ENCODE results near the gene DNASE1L2. TPM values are rescaled to one million over a fixed set of nuclear protein-coding genes. Genes with fewer than 3 reads are reported as not detected.

DNASE1L2 gene
- total and polyA plus RNA-seq, 2 donors (not counting 1 experiment from before 2014, with no cell fraction given), result 0.34 to 0.99 TPM

DNA sequence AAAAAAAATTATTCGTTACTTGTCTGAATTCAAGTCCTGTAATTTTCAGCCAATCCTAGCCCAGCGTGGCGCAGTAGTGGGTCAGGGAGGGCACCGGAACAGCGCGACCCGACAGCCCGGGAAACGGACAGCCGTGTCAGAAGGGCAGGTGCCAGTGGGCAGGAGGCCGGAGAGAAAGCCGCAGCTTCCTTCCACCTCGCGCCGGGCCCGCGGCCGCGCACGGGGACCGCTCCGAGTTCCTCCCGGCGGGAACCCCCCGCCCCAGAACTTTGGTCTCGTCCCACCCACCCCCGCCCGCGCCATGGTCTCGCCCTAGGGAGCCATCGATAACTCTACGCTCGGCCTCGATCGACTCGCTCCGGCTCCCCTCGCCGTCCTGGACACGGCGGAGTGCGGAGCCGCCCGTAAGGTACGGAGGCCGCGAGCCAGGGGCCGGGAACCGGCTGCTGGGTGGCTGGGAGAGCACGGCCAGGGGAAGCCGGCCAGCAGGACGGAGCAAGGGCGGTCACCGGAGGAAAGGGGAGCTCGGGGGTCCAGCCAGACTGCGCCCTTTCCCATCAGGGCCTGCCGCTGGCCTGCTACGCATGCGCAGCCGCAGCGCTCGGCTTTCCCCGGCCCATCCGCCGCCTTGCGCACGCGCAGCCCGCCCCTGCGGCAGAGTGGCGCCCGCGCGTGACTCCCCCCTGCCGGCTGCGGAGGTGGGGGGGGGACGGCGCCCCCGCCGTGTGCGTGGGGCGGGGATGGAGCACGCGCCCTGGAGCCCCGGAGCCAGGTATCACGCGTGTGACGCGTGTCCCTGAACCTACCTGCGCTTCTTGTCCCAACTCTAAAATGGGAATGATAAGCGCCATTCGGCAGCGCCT lies 30.9 kb upstream of the DNASE1L2 start, which contains the start of gene MLST8:
MLST8 (plus strand) TSS at position 351 of the 863 bp plus-strand sequence. CDS start 632 bp downstream, outside the sequence.
- peaks cover under 1% of the 10 kb centered on the region for H3K27me3 ChIP-seq (ENCODE audit: control insufficient read depth, insufficient read depth, low read length)
- peak within 1 kb of the TSS; percentile 94 for H3K9ac ChIP-seq (ENCODE audit: insufficient read depth, low read length)
- no peaks in the 10 kb centered on the region for H3K9me3 ChIP-seq (ENCODE audit: control insufficient read depth, insufficient read depth, low read depth, low read length)
- peaks cover 25% of the 10 kb centered on the region for H3K36me3 ChIP-seq (ENCODE audit: control insufficient read depth, insufficient read depth, low read length)
- peaks cover 2% of the 10 kb centered on the region for H3K4me1 ChIP-seq (ENCODE audit: control insufficient read depth, extremely low read depth, insufficient read depth, low read length)
- DNase-seq (ENCODE audit: low read depth in 2 of 2), result peak; percentile 79 to 88
- peak within 1 kb of the TSS; percentile 92 for H3K4me2 ChIP-seq (ENCODE audit: extremely low read depth, insufficient read depth, low read length)
- H3K4me3 ChIP-seq (replicated peaks in 1 of 4; ENCODE audit: control extremely low read depth in 1 of 4, insufficient read depth in 1 of 4, low read depth in 3 of 4, low read length in 4 of 4), result peak within 1 kb of the TSS; percentile 62 to 83 (median 75)
- no peak for TF ChIP-seq EZH2 (IDR thresholded peaks at IDR 0.05; ENCODE audit: low read length, missing control alignments)
- TF ChIP-seq, protein P1, sequence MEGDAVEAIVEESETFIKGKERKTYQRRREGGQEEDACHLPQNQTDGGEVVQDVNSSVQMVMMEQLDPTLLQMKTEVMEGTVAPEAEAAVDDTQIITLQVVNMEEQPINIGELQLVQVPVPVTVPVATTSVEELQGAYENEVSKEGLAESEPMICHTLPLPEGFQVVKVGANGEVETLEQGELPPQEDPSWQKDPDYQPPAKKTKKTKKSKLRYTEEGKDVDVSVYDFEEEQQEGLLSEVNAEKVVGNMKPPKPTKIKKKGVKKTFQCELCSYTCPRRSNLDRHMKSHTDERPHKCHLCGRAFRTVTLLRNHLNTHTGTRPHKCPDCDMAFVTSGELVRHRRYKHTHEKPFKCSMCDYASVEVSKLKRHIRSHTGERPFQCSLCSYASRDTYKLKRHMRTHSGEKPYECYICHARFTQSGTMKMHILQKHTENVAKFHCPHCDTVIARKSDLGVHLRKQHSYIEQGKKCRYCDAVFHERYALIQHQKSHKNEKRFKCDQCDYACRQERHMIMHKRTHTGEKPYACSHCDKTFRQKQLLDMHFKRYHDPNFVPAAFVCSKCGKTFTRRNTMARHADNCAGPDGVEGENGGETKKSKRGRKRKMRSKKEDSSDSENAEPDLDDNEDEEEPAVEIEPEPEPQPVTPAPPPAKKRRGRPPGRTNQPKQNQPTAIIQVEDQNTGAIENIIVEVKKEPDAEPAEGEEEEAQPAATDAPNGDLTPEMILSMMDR (conservative IDR thresholded peaks at IDR 0.05 in 1 of 2, IDR thresholded peaks at IDR 0.05 in 1 of 2; ENCODE audit: low read depth in 1 of 2, low read length in 2 of 2), result no peak
- H3K79me2 ChIP-seq (ENCODE audit: control insufficient read depth, insufficient read depth, low read length), result peaks cover 7% of the 10 kb centered on the region
- no peaks in the 10 kb centered on the region for H4K20me1 ChIP-seq (ENCODE audit: control insufficient read depth, extremely low read depth, insufficient read depth, low read length)
- H2AFZ ChIP-seq (ENCODE audit: low read length), result peak within 1 kb of the TSS; percentile 80
- peak within 1 kb of the TSS; percentile 84 for H3K27ac ChIP-seq (ENCODE audit: insufficient read depth, low read length)

DNA sequence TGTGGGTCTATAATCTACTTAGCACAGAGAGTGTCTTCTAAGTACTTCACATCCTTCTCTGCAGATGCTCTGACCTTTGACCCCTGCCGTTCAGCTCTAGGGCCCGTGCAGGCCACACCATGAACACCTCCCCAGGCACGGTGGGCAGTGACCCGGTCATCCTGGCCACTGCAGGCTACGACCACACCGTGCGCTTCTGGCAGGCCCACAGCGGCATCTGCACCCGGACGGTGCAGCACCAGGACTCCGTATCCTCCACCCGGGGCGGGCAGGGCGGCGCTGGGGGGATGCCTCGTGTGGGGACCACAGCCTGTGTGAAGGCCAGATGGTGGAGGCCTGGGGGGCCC lies 30.3 kb upstream of the DNASE1L2 start:
- DNase-seq (ENCODE audit: low read depth in 2 of 2), result no peak
- peaks cover 2% of the 10 kb centered on the region for H3K4me1 ChIP-seq (ENCODE audit: control insufficient read depth, extremely low read depth, insufficient read depth, low read length)
- H3K4me3 ChIP-seq (replicated peaks in 1 of 4; ENCODE audit: control extremely low read depth in 1 of 4, insufficient read depth in 1 of 4, low read depth in 3 of 4, low read length in 4 of 4), result peak overlapping the region; percentile 62 to 83 (median 75)
- peak overlapping the region; percentile 92 for H3K4me2 ChIP-seq (ENCODE audit: extremely low read depth, insufficient read depth, low read length)
- peak overlapping the region; percentile 43 for H2AFZ ChIP-seq (ENCODE audit: low read length)
- H3K9me3 ChIP-seq (ENCODE audit: control insufficient read depth, insufficient read depth, low read depth, low read length), result no peaks in the 10 kb centered on the region
- peaks cover 25% of the 10 kb centered on the region for H3K36me3 ChIP-seq (ENCODE audit: control insufficient read depth, insufficient read depth, low read length)
- no peaks in the 10 kb centered on the region for H4K20me1 ChIP-seq (ENCODE audit: control insufficient read depth, extremely low read depth, insufficient read depth, low read length)
- H3K27ac ChIP-seq (ENCODE audit: insufficient read depth, low read length), result peak overlapping the region; percentile 84
- H3K9ac ChIP-seq (ENCODE audit: insufficient read depth, low read length), result peak overlapping the region; percentile 94
- H3K27me3 ChIP-seq (ENCODE audit: control insufficient read depth, insufficient read depth, low read length), result no peaks in the 10 kb centered on the region
- TF ChIP-seq, protein P1 (conservative IDR thresholded peaks at IDR 0.05 in 1 of 2, IDR thresholded peaks at IDR 0.05 in 1 of 2; ENCODE audit: low read depth in 1 of 2, low read length in 2 of 2), result no peak
- no peak for TF ChIP-seq EZH2 (IDR thresholded peaks at IDR 0.05; ENCODE audit: low read length, missing control alignments)
- H3K79me2 ChIP-seq (ENCODE audit: control insufficient read depth, insufficient read depth, low read length), result peaks cover 7% of the 10 kb centered on the region

DNA sequence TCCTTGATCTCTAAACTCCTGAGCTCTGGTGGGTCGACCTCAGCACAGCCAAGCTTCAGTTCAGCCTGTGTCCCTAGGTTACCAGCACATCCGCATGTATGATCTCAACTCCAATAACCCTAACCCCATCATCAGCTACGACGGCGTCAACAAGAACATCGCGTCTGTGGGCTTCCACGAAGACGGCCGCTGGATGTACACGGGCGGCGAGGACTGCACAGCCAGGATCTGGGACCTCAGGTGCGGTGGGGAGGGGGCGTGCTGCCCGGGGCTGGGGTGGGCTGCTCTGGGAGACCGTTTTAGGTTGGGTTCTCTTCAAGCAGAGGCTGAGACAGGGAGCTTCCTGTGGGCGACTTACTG lies 29.8 kb upstream of the DNASE1L2 start:
- Histone ChIP-seq H3K27ac (ENCODE audit: insufficient read depth, low read length) (peak overlapping the region; percentile 84), H3K4me3 (replicated peaks in 1 of 4; ENCODE audit: control extremely low read depth in 1 of 4, insufficient read depth in 1 of 4, low read depth in 3 of 4, low read length in 4 of 4) (peak overlapping the region; percentile 62 to 83 (median 75)), H3K4me2 (ENCODE audit: extremely low read depth, insufficient read depth, low read length) (peak overlapping the region; percentile 92), H3K9me3 (ENCODE audit: control insufficient read depth, insufficient read depth, low read depth, low read length) (no peaks in the 10 kb centered on the region), H3K27me3 (ENCODE audit: control insufficient read depth, insufficient read depth, low read length) (no peaks in the 10 kb centered on the region), H3K79me2 (ENCODE audit: control insufficient read depth, insufficient read depth, low read length) (peaks cover 7% of the 10 kb centered on the region), H3K9ac (ENCODE audit: insufficient read depth, low read length) (no peak overlapping the region), H3K4me1 (ENCODE audit: control insufficient read depth, extremely low read depth, insufficient read depth, low read length) (peaks cover 2% of the 10 kb centered on the region), H4K20me1 (ENCODE audit: control insufficient read depth, extremely low read depth, insufficient read depth, low read length) (no peaks in the 10 kb centered on the region), H3K36me3 (ENCODE audit: control insufficient read depth, insufficient read depth, low read length) (peaks cover 25% of the 10 kb centered on the region), H2AFZ (ENCODE audit: low read length) (no peak overlapping the region)
- TF ChIP-seq, protein P1 (conservative IDR thresholded peaks at IDR 0.05 in 1 of 2, IDR thresholded peaks at IDR 0.05 in 1 of 2; ENCODE audit: low read depth in 1 of 2, low read length in 2 of 2), result no peak
- TF ChIP-seq EZH2 (IDR thresholded peaks at IDR 0.05; ENCODE audit: low read length, missing control alignments), result no peak
- no peak for DNase-seq (ENCODE audit: low read depth in 2 of 2)

All from fibroblast of lung (primary cell).